ENCODE results near the gene TMPRSS13.

DNA sequence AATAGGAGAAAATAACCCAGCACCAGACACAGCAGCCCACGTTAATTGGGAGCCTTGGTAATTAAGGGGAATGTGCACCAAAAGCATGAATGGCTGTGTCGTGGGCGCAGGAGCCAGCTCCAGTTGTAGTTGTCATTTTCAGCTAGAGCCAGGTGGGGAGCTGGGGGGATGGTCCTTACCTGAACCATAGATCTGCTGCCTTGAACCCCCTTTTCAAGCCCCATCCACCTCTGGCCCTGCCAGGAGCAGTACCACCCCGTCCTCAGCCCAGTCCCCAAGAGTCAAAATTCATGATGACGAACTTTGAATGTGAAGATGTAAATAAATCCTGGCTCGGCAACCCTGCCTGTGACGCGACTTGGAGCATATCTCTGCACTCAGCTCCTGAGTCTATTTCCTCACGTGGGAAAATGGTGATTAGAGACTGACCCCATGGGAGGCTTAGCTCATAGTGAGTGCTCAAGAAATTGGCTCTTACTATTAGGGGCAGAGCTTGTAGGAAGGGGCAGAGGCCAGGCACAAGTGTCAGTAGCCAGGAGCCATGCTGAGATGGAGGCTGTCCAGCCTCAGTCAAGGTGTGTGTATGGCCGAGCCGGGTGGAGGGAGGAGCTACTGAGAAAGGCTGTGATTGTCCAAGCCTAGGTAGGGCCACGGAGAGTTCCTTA is 52.0 kb downstream of the TMPRSS13 start:
- TF ChIP-seq POLR2AphosphoS5 (IDR thresholded peaks at IDR 0.05) (no peak), CTCF (IDR thresholded peaks at IDR 0.05) (no peak), POLR2A (IDR thresholded peaks at IDR 0.05; ENCODE audit: low read depth) (no peak)
